MM.1S (cell line): Measurements from ENCODE around the gene SLC51A.

Experiments used
- DNase-seq: peaks from one replicate; pipeline ENCODE4 v3.0.0-alpha.2; 2015
- H2AFZ ChIP-seq: fragments of 300-600 bp; sonication (generic); 2 replicates; pipeline ENCODE4 v1.6.0; 2016; ENCODE audit warnings: antibody characterized with exemption, low read length
- H3F3A ChIP-seq: fragments of 300-600 bp; sonication (generic); 2 replicates; pipeline ENCODE4 v1.6.1; 2016; ENCODE audit warnings: mild to moderate bottlenecking, antibody characterized with exemption, low read length, moderate library complexity, mixed read lengths; ENCODE audit not compliant: insufficient read depth
- H3K27ac ChIP-seq: fragments of 300-600 bp; sonication (generic); 2 replicates; pipeline ENCODE4 v1.5.1; 2016; ENCODE audit warnings: mild to moderate bottlenecking, low read length
- H3K27me3 ChIP-seq: fragments of 300-600 bp; sonication (generic); replicated peaks from 2 replicates; pipeline ENCODE4 v1.6.0; 2016; ENCODE audit warnings: low read length; ENCODE audit not compliant: insufficient read depth
- H3K36me3 ChIP-seq: fragments of 300-600 bp; sonication (generic); replicated peaks from 2 replicates; pipeline ENCODE4 v1.6.1; 2016; ENCODE audit warnings: mild to moderate bottlenecking, low read length, mixed read lengths; ENCODE audit not compliant: insufficient read depth
- H3K4me1 ChIP-seq: fragments of 300-600 bp; sonication (generic); 2 replicates; pipeline ENCODE4 v1.6.1; 2016; ENCODE audit warnings: low read length, mixed read lengths
- H3K4me2 ChIP-seq: fragments of 300-600 bp; sonication (generic); 2 replicates; pipeline ENCODE4 v1.6.0; 2016; ENCODE audit warnings: low read depth, low read length
- H3K4me3 ChIP-seq: fragments of 300-600 bp; sonication (generic); 2 replicates; pipeline ENCODE4 v1.5.1; 2016; ENCODE audit warnings: low read length, mixed read lengths
- H3K79me2 ChIP-seq: fragments of 300-600 bp; sonication (generic); 2 replicates; pipeline ENCODE4 v1.6.1; 2016; ENCODE audit warnings: mixed run types, low read length, mixed read lengths
- H3K9ac ChIP-seq: fragments of 300-600 bp; sonication (generic); 2 replicates; pipeline ENCODE4 v1.6.1; 2016; ENCODE audit warnings: low read length, mixed read lengths
- H3K9me2 ChIP-seq: fragments of 300-600 bp; sonication (generic); replicated peaks from 2 replicates; pipeline ENCODE4 v1.6.1; 2016; ENCODE audit warnings: mild to moderate bottlenecking, low read length, mixed read lengths; ENCODE audit not compliant: insufficient read depth
- H3K9me3 ChIP-seq: fragments of 300-600 bp; sonication (generic); replicated peaks from 2 replicates; pipeline ENCODE4 v1.6.1; 2016; ENCODE audit warnings: mild to moderate bottlenecking, low read length, mixed read lengths; ENCODE audit not compliant: insufficient read depth
- H4K20me1 ChIP-seq: fragments of 300-600 bp; sonication (generic); 2 replicates; pipeline ENCODE4 v1.6.1; 2016; ENCODE audit warnings: mild to moderate bottlenecking, low read length, moderate library complexity, mixed read lengths; ENCODE audit not compliant: insufficient read depth
- CTCF ChIP-seq: fragments of 300-600 bp; sonication (generic); IDR thresholded peaks from 2 replicates; pipeline ENCODE4 v1.5.1; 2016; ENCODE audit warnings: antibody characterized with exemption, low read length, mixed read lengths
- EZH2 ChIP-seq: fragments of 300-600 bp; sonication (generic); optimal IDR thresholded peaks from 2 replicates; pipeline ENCODE3; 2017; ENCODE audit warnings: low read depth, mild to moderate bottlenecking, antibody characterized with exemption, low read length, mixed read lengths
- EZH2phosphoT487 ChIP-seq: fragments of 300-600 bp; sonication (generic); IDR thresholded peaks from 2 replicates; pipeline ENCODE4 v1.6.1; 2018; ENCODE audit warnings: antibody characterized with exemption, low read length

SLC51A gene

DNA sequence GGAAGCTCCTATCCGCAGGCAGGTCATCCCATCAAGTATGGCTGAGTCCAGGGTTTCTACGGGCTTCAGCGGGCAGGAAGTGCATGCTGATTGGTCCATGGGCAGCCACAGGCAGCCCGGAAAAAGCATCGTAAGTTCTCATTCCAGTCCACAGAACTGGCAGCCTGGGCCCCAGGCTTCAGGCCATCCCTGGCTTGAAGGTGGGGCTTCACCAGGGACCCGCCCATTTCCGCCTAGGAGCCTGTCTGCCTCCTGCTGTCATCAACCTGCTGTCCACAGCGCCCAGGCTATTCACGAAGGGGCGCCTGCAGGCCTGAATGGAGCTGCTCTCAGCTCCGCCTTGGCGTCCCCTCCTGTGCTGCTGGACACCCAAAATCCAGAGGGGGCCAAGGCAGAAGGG lies 57.3 kb downstream of the SLC51A start:
- Histone ChIP-seq H3K4me2 (peak overlapping the region; percentile 69), H3K79me2 (peaks cover 70% of the 10 kb centered on the region), H3K27me3 (no peaks in the 10 kb centered on the region), H3K4me1 (peaks cover 22% of the 10 kb centered on the region), H2AFZ (no peak overlapping the region), H3K9ac (peak overlapping the region; percentile 28; the same call in 1 of the 2 replicates), H3K9me2 (no peaks in the 10 kb centered on the region), H3K9me3 (no peaks in the 10 kb centered on the region), H3K36me3 (0 out of 2 replicates have a peak, but pooled peaks cover 4% of the 10 kb centered on the region), H3K27ac (peak overlapping the region; percentile 69; the same call in 1 of the 2 replicates), H3K4me3 (no peak overlapping the region), H4K20me1 (no peaks in the 10 kb centered on the region), H3F3A (peaks cover 16% of the 10 kb centered on the region)
- DNase-seq: no peak
- TF ChIP-seq EZH2phosphoT487 (no peak), CTCF (no peak), EZH2 (no peak)

GRCh38 chr3:196274585-196274984 lies 58.3 kb downstream of the SLC51A start:
- peak overlapping the region; percentile 69 for H3K27ac ChIP-seq
- peak; percentile 94 for DNase-seq
- H3K9me3 ChIP-seq: no peaks in the 10 kb centered on the region
- H3K4me1 ChIP-seq: peaks cover 26% of the 10 kb centered on the region
- H4K20me1 ChIP-seq: no peaks in the 10 kb centered on the region
- peak overlapping the region; percentile 51 for H3K4me3 ChIP-seq
- no peaks in the 10 kb centered on the region for H3K9me2 ChIP-seq
- H2AFZ ChIP-seq: peak overlapping the region; percentile 39
- no peaks in the 10 kb centered on the region for H3K27me3 ChIP-seq
- peak overlapping the region; percentile 69 for H3K4me2 ChIP-seq
- peaks cover 16% of the 10 kb centered on the region for H3F3A ChIP-seq
- H3K9ac ChIP-seq: peak overlapping the region; percentile 28; the same call in 1 of the 2 replicates
- no peak for TF ChIP-seq CTCF
- TF ChIP-seq EZH2phosphoT487: no peak
- 0 out of 2 replicates have a peak, but pooled peaks cover 4% of the 10 kb centered on the region for H3K36me3 ChIP-seq
- peaks cover 79% of the 10 kb centered on the region for H3K79me2 ChIP-seq

- H3K4me2 ChIP-seq: peak overlapping the region; percentile 69
- H3K27me3 ChIP-seq: no peaks in the 10 kb centered on the region
- H3K79me2 ChIP-seq: peaks cover 80% of the 10 kb centered on the region
- H3F3A ChIP-seq: peaks cover 16% of the 10 kb centered on the region
- DNase-seq: no peak
- peaks cover 28% of the 10 kb centered on the region for H3K4me1 ChIP-seq
- H3K4me3 ChIP-seq: peak overlapping the region; percentile 51
- peak overlapping the region; percentile 28; the same call in 1 of the 2 replicates for H3K9ac ChIP-seq
- H4K20me1 ChIP-seq: no peaks in the 10 kb centered on the region
- H3K9me3 ChIP-seq: no peaks in the 10 kb centered on the region
- no peak for TF ChIP-seq CTCF
- no peak for TF ChIP-seq EZH2phosphoT487
- TF ChIP-seq EZH2: no peak
- H3K9me2 ChIP-seq: no peaks in the 10 kb centered on the region
- H3K36me3 ChIP-seq: 0 out of 2 replicates have a peak, but pooled peaks cover 3% of the 10 kb centered on the region
- peak overlapping the region; percentile 39; the same call in 1 of the 2 replicates for H2AFZ ChIP-seq
- peak overlapping the region; percentile 69 for H3K27ac ChIP-seq
Observed at GRCh38 chr3:196275126-196275525, 58.8 kb downstream of the SLC51A start.
